SKM-1 treated with dmso at 0.1 percent for 144 hours (cell line): ENCODE measurements around the gene PML.
"Not testable (repeated sequence)": the region's sequence is repeated elsewhere in the genome, so short reads cannot be mapped to it uniquely, and the experiment has no call there.

Source experiments
- DNase-seq: peaks from one replicate; lab custom pipeline; 2025; ENCODE audit not compliant: unreplicated experiment; lab: John Stamatoyannopoulos, UW

Gene PML

GRCh38 chr15:74055804-74056203 lies 61.3 kb downstream of the PML start:
- no peak for DNase-seq

- not testable (repeated sequence) for DNase-seq
Measured at GRCh38 chr15:74056330-74056729, 61.8 kb downstream of the PML start.

- DNase-seq, result not testable (repeated sequence)
Measured at GRCh38 chr15:74059050-74059833, 64.7 kb downstream of the PML start.

GRCh38 chr15:74060251-74060650 lies 65.7 kb downstream of the PML start:
- DNase-seq, result no peak

- no peak for DNase-seq
Measured at GRCh38 chr15:74062236-74062635, 67.7 kb downstream of the PML start.

GRCh38 chr15:74062671-74063070 lies 68.2 kb downstream of the PML start:
- no peak for DNase-seq

GRCh38 chr15:74063425-74064146 lies 69.1 kb downstream of the PML start:
- not testable (repeated sequence) for DNase-seq

- not testable (repeated sequence) for DNase-seq
Measured at GRCh38 chr15:74064183-74064582, 69.7 kb downstream of the PML start.

- DNase-seq, result not testable (repeated sequence)
Measured at GRCh38 chr15:74064822-74065221, 70.3 kb downstream of the PML start.

GRCh38 chr15:74065684-74066411 lies 71.3 kb downstream of the PML start:
- DNase-seq, result not testable (repeated sequence)

GRCh38 chr15:74071645-74072044 lies 77.1 kb downstream of the PML start:
- DNase-seq, result not testable (repeated sequence)

- not testable (repeated sequence) for DNase-seq
Measured at GRCh38 chr15:74072132-74072531, 77.6 kb downstream of the PML start.

GRCh38 chr15:74072614-74073337 lies 78.3 kb downstream of the PML start:
- not testable (repeated sequence) for DNase-seq

- not testable (repeated sequence) for DNase-seq
Measured at GRCh38 chr15:74075781-74076180, 81.3 kb downstream of the PML start.

GRCh38 chr15:74082450-74082849 lies 87.9 kb downstream of the PML start, which contains the start of gene GOLGA6A:
Gene GOLGA6A, minus strand, starts transcription at chr15:74082550. Its CDS starts 41 bp downstream, at chr15:74082509.
- DNase-seq, result not testable (repeated sequence)

GRCh38 chr15:74094567-74094966 lies 100.1 kb downstream of the PML start:
- DNase-seq, result not testable (repeated sequence)

GRCh38 chr15:74095610-74096009 lies 101.1 kb downstream of the PML start:
- not testable (repeated sequence) for DNase-seq

- DNase-seq, result not testable (repeated sequence)
Measured at GRCh38 chr15:74096753-74097474, 102.4 kb downstream of the PML start.
